ENCODE data around the gene OGFR. TPM values are rescaled to one million over a fixed set of nuclear protein-coding genes. Genes with fewer than 3 reads are reported as not detected.

OGFR gene
- total RNA-seq, 1 experiment from 2014 or later, result 80.1 TPM

GRCh38 chr20:62814060-62814708 is 9.5 kb downstream of the OGFR start:
- Mint-ChIP-seq H3K27me3 (ENCODE audit: unreplicated experiment) (peaks cover 23% of the 10 kb centered on the region), H3K4me3 (ENCODE audit: low read depth, unreplicated experiment) (peak overlapping the region; percentile 44), H3K9me3 (ENCODE audit: low read depth, unreplicated experiment) (no peaks in the 10 kb centered on the region), H3K4me1 (ENCODE audit: low read depth, unreplicated experiment) (peaks cover 7% of the 10 kb centered on the region), H3K36me3 (ENCODE audit: insufficient read depth, unreplicated experiment) (peaks cover 56% of the 10 kb centered on the region), H3K27ac (ENCODE audit: unreplicated experiment) (peak overlapping the region; percentile 41)
- TF ChIP-seq, protein P1, sequence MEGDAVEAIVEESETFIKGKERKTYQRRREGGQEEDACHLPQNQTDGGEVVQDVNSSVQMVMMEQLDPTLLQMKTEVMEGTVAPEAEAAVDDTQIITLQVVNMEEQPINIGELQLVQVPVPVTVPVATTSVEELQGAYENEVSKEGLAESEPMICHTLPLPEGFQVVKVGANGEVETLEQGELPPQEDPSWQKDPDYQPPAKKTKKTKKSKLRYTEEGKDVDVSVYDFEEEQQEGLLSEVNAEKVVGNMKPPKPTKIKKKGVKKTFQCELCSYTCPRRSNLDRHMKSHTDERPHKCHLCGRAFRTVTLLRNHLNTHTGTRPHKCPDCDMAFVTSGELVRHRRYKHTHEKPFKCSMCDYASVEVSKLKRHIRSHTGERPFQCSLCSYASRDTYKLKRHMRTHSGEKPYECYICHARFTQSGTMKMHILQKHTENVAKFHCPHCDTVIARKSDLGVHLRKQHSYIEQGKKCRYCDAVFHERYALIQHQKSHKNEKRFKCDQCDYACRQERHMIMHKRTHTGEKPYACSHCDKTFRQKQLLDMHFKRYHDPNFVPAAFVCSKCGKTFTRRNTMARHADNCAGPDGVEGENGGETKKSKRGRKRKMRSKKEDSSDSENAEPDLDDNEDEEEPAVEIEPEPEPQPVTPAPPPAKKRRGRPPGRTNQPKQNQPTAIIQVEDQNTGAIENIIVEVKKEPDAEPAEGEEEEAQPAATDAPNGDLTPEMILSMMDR (IDR thresholded peaks at IDR 0.05; ENCODE audit: unreplicated experiment), result no peak
- intact Hi-C loops (cut with micrococcal nuclease; ENCODE audit: unreplicated experiment), result no loop called here
- no peak for DNase-seq
- CTCF ChIA-PET, result interaction anchor here (1.4 to 2.1 kb wide), 3 partner anchors 8 to 298 kb away, joined by 3 to 5 read pairs (median 4); partner anchors contain the start of gene MRGBP
- BruUV-seq (replicated peaks), result no TSS peak

DNA sequence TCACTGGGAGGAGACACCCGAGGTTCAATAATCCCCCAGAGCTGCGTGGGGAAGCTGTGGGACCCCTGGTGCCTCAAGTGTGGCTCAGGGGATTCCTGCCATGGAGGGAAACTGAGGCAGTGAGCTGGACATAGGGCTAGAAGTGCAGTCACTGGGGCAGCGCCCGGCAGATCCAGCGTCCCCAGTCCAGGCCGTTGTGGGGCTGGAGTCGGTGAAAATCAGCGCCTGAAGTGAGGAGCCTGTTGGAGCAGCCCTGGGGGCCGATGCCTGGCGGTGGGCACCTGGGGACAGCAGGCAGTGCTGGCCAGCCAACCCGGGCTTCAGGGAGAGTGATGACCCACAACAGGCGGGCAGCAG is 10.1 kb downstream of the OGFR start:
- Mint-ChIP-seq H3K4me3 (ENCODE audit: low read depth, unreplicated experiment) (peak overlapping the region; percentile 44), H3K36me3 (ENCODE audit: insufficient read depth, unreplicated experiment) (peaks cover 51% of the 10 kb centered on the region), H3K4me1 (ENCODE audit: low read depth, unreplicated experiment) (peaks cover 10% of the 10 kb centered on the region), H3K9me3 (ENCODE audit: low read depth, unreplicated experiment) (no peaks in the 10 kb centered on the region), H3K27me3 (ENCODE audit: unreplicated experiment) (peaks cover 23% of the 10 kb centered on the region), H3K27ac (ENCODE audit: unreplicated experiment) (peak overlapping the region; percentile 41)
- no peak for DNase-seq
- TF ChIP-seq, protein P1 (IDR thresholded peaks at IDR 0.05; ENCODE audit: unreplicated experiment), result no peak
- BruUV-seq (replicated peaks), result no TSS peak
- intact Hi-C loops (cut with micrococcal nuclease; ENCODE audit: unreplicated experiment), result no loop called here
- CTCF ChIA-PET, result interaction anchor here (1.4 to 2.1 kb wide), 3 partner anchors 8 to 299 kb away, joined by 3 to 5 read pairs (median 4); partner anchors contain the start of gene MRGBP

GRCh38 chr20:62815066-62815991 is 10.7 kb downstream of the OGFR start:
- DNase-seq, result peak; percentile 76
- no TSS peak for BruUV-seq (replicated peaks)

More at GRCh38 chr20:62815066-62815991, 10.7 kb downstream of the OGFR start:
- Mint-ChIP-seq H3K27ac (ENCODE audit: unreplicated experiment) (peak overlapping the region; percentile 41), H3K27me3 (ENCODE audit: unreplicated experiment) (peaks cover 23% of the 10 kb centered on the region), H3K4me3 (ENCODE audit: low read depth, unreplicated experiment) (peak overlapping the region; percentile 44), H3K36me3 (ENCODE audit: insufficient read depth, unreplicated experiment) (peaks cover 46% of the 10 kb centered on the region), H3K4me1 (ENCODE audit: low read depth, unreplicated experiment) (peaks cover 16% of the 10 kb centered on the region), H3K9me3 (ENCODE audit: low read depth, unreplicated experiment) (no peaks in the 10 kb centered on the region)
- intact Hi-C loops (cut with micrococcal nuclease; ENCODE audit: unreplicated experiment), result no loop called here
- CTCF ChIA-PET, result interaction anchor here (0.6 to 2.1 kb wide), 7 partner anchors 8 to 300 kb away, joined by 3 to 5 read pairs (median 3); partner anchors contain the start of gene MRGBP
- TF ChIP-seq, protein P1 (IDR thresholded peaks at IDR 0.05; ENCODE audit: unreplicated experiment), result no peak

Data from Calu3 (cell line).